MM.1S (cell line): ENCODE data around the gene QSOX1.

ENCODE experiments used
- DNase-seq: peaks from one replicate; pipeline ENCODE4 v3.0.0-alpha.2; 2015
- H2AFZ ChIP-seq: fragments of 300-600 bp; sonication (generic); 2 replicates; pipeline ENCODE4 v1.6.0; 2016; ENCODE audit warnings: antibody characterized with exemption, low read length
- H3F3A ChIP-seq: fragments of 300-600 bp; sonication (generic); 2 replicates; pipeline ENCODE4 v1.6.1; 2016; ENCODE audit warnings: mild to moderate bottlenecking, antibody characterized with exemption, low read length, moderate library complexity, mixed read lengths; ENCODE audit not compliant: insufficient read depth
- H3K27ac ChIP-seq: fragments of 300-600 bp; sonication (generic); 2 replicates; pipeline ENCODE4 v1.5.1; 2016; ENCODE audit warnings: mild to moderate bottlenecking, low read length
- H3K27me3 ChIP-seq: fragments of 300-600 bp; sonication (generic); replicated peaks from 2 replicates; pipeline ENCODE4 v1.6.0; 2016; ENCODE audit warnings: low read length; ENCODE audit not compliant: insufficient read depth
- H3K36me3 ChIP-seq: fragments of 300-600 bp; sonication (generic); replicated peaks from 2 replicates; pipeline ENCODE4 v1.6.1; 2016; ENCODE audit warnings: mild to moderate bottlenecking, low read length, mixed read lengths; ENCODE audit not compliant: insufficient read depth
- H3K4me1 ChIP-seq: fragments of 300-600 bp; sonication (generic); 2 replicates; pipeline ENCODE4 v1.6.1; 2016; ENCODE audit warnings: low read length, mixed read lengths
- H3K4me2 ChIP-seq: fragments of 300-600 bp; sonication (generic); 2 replicates; pipeline ENCODE4 v1.6.0; 2016; ENCODE audit warnings: low read depth, low read length
- H3K4me3 ChIP-seq: fragments of 300-600 bp; sonication (generic); 2 replicates; pipeline ENCODE4 v1.5.1; 2016; ENCODE audit warnings: low read length, mixed read lengths
- H3K79me2 ChIP-seq: fragments of 300-600 bp; sonication (generic); 2 replicates; pipeline ENCODE4 v1.6.1; 2016; ENCODE audit warnings: mixed run types, low read length, mixed read lengths
- H3K9ac ChIP-seq: fragments of 300-600 bp; sonication (generic); 2 replicates; pipeline ENCODE4 v1.6.1; 2016; ENCODE audit warnings: low read length, mixed read lengths
- H3K9me2 ChIP-seq: fragments of 300-600 bp; sonication (generic); replicated peaks from 2 replicates; pipeline ENCODE4 v1.6.1; 2016; ENCODE audit warnings: mild to moderate bottlenecking, low read length, mixed read lengths; ENCODE audit not compliant: insufficient read depth
- H3K9me3 ChIP-seq: fragments of 300-600 bp; sonication (generic); replicated peaks from 2 replicates; pipeline ENCODE4 v1.6.1; 2016; ENCODE audit warnings: mild to moderate bottlenecking, low read length, mixed read lengths; ENCODE audit not compliant: insufficient read depth
- H4K20me1 ChIP-seq: fragments of 300-600 bp; sonication (generic); 2 replicates; pipeline ENCODE4 v1.6.1; 2016; ENCODE audit warnings: mild to moderate bottlenecking, low read length, moderate library complexity, mixed read lengths; ENCODE audit not compliant: insufficient read depth
- EZH2 ChIP-seq: fragments of 300-600 bp; sonication (generic); optimal IDR thresholded peaks from 2 replicates; pipeline ENCODE3; 2017; ENCODE audit warnings: low read depth, mild to moderate bottlenecking, antibody characterized with exemption, low read length, mixed read lengths
- EZH2phosphoT487 ChIP-seq: fragments of 300-600 bp; sonication (generic); IDR thresholded peaks from 2 replicates; pipeline ENCODE4 v1.6.1; 2018; ENCODE audit warnings: antibody characterized with exemption, low read length
- TF ChIP-seq, protein P1 (sequence below): fragments of 300-600 bp; sonication (generic); IDR thresholded peaks from 2 replicates; pipeline ENCODE4 v1.5.1; 2016; ENCODE audit warnings: antibody characterized with exemption, low read length, mixed read lengths

Gene QSOX1

DNA sequence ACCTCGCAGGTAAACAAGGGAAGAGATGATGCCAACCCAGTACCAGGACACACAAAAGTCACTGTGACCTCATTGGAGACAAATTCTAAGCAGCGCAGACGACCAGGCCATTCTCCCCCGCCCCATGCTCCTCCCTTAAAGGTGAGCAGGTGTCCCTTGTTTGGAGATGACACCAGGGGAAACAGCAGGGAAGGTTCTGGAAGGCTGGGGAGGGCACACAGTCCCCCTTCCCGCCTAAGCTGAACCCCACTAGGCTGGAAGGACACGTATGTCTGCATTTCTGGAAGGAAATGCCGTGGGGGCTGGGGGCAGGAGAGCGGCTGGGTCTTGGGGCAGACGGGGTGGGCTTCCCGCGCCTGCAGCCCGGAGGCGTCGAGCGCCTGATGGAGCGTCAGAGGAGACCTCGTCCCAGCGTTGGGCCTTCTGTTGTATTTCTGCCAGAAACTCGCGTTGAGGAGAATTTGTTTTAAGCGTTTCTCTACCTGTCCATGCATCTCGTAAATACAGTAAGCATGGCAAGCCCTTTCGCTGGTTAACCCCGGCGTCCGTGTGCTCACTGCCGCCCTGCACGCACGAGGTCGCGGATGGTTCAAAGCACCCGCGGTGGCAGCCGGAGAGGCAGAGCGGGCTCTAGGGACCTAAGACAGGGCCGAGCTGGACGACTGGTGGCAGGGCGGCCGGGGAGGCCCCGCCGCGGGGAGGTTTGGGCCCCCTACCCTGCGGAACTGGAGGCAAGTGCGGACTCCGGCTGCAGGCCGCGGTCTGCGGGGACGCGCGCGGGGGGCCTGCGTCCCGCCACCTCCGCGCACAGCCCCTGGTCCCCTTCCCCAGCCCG is 74.2 kb downstream of the QSOX1 start:
- TF ChIP-seq EZH2phosphoT487 (no peak), EZH2 (no peak)
- TF ChIP-seq, protein P1, sequence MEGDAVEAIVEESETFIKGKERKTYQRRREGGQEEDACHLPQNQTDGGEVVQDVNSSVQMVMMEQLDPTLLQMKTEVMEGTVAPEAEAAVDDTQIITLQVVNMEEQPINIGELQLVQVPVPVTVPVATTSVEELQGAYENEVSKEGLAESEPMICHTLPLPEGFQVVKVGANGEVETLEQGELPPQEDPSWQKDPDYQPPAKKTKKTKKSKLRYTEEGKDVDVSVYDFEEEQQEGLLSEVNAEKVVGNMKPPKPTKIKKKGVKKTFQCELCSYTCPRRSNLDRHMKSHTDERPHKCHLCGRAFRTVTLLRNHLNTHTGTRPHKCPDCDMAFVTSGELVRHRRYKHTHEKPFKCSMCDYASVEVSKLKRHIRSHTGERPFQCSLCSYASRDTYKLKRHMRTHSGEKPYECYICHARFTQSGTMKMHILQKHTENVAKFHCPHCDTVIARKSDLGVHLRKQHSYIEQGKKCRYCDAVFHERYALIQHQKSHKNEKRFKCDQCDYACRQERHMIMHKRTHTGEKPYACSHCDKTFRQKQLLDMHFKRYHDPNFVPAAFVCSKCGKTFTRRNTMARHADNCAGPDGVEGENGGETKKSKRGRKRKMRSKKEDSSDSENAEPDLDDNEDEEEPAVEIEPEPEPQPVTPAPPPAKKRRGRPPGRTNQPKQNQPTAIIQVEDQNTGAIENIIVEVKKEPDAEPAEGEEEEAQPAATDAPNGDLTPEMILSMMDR = no peak
- Histone ChIP-seq H3K4me3 (peak overlapping the region; percentile 74), H3K4me2 (peak overlapping the region; percentile 91), H4K20me1 (no peaks in the 10 kb centered on the region), H2AFZ (peak overlapping the region; percentile 82; the same call in 1 of the 2 replicates), H3K79me2 (no peaks in the 10 kb centered on the region), H3K9me3 (no peaks in the 10 kb centered on the region), H3F3A (0 out of 2 replicates have a peak, but pooled peaks cover 3% of the 10 kb centered on the region), H3K36me3 (no peaks in the 10 kb centered on the region), H3K27ac (no peak overlapping the region), H3K9me2 (no peaks in the 10 kb centered on the region), H3K27me3 (peaks cover 58% of the 10 kb centered on the region), H3K9ac (peak overlapping the region; percentile 18; the same call in 1 of the 2 replicates), H3K4me1 (no peaks in the 10 kb centered on the region)
- DNase-seq = no peak

DNA sequence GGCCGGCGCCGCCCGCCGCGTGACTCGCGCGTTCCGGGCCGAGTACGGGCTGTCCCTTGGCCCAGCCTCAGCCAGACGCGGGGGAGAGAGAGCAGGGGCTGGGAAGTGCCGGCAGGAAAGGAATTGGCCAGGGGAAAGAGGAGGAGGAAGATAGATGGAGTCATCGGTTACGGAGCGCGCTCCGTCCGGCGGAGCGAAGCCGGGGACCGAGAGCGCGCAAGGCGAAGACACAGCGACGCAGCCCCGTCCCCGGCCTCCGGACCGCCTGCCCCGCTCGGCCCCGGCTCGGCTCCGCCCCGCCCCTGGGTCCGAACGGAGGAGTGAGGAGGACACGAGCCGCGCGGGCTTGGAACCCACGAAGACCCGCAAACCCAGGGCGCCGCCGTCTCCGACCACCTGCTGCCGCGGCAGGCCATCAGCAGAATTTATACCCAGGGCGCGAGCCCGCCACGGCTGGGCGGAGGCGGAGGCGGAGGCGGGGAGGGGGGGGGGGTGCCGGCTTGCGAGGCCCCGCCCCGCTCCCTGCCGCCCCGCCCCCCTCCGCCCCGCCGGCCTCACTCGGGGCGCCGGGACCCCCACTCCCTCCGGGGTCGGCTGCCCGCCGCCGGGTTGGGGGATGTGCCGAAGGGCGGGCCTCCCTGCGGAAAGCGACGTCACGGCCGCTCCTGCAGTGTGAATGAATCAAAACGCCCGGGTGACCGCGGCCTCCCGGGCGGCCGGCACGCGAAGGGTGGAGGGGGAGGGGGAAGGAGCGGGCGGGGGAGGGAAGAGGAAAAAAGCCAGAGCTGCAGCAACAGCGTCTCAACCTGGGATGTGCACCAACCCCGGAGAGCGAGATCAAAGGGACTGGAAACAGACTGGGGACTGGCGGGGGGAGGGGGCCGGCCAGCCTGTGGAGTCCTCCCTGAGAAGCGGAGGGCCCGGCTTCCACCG is 75.1 kb downstream of the QSOX1 start, which contains the start of gene LHX4:
TSS of gene LHX4 (plus strand) at position 782 of the 933 bp plus-strand sequence. CDS start 266 bp downstream, outside the sequence.
- TF ChIP-seq, protein P1 = no peak
- TF ChIP-seq EZH2 = no peak
- TF ChIP-seq EZH2phosphoT487 = no peak
- H3K27me3 ChIP-seq = peaks cover 65% of the 10 kb centered on the region
- H3K79me2 ChIP-seq = no peaks in the 10 kb centered on the region
- H3K9me3 ChIP-seq = no peaks in the 10 kb centered on the region
- H3K36me3 ChIP-seq = no peaks in the 10 kb centered on the region
- H3K4me1 ChIP-seq = no peaks in the 10 kb centered on the region
- H3K9ac ChIP-seq = peak within 1 kb of the TSS; percentile 18; the same call in 1 of the 2 replicates
- H3K9me2 ChIP-seq = no peaks in the 10 kb centered on the region
- H2AFZ ChIP-seq = peak within 1 kb of the TSS; percentile 82
- 0 out of 2 replicates have a peak, but pooled peaks cover 3% of the 10 kb centered on the region for H3F3A ChIP-seq
- H3K27ac ChIP-seq = no peak within 1 kb of the TSS
- peak within 1 kb of the TSS; percentile 93 for H3K4me2 ChIP-seq
- peak within 1 kb of the TSS; percentile 74 for H3K4me3 ChIP-seq
- DNase-seq = peak; percentile 64
- no peaks in the 10 kb centered on the region for H4K20me1 ChIP-seq

DNA sequence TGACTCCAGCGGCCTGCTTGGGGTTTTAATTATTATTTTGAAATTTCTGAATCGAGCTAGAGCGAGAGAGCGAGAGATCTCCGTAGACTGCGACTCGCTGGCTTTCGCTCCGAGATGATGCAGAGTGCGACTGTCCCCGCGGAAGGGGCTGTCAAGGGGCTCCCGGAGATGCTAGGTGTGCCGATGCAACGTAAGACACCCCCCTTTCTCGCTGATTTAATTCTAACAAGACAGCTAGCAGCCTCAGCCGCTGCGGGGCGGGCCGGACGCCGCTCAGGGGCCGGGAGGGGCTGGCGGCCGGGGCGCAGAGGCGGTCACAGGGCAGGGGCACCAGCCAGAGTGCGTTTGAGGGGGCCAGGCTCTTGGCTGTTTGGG is 75.7 kb downstream of the QSOX1 start:
- no peak for DNase-seq
- H2AFZ ChIP-seq = peak overlapping the region; percentile 72
- H3K79me2 ChIP-seq = no peaks in the 10 kb centered on the region
- no peaks in the 10 kb centered on the region for H3K4me1 ChIP-seq
- H3K9me3 ChIP-seq = no peaks in the 10 kb centered on the region
- H3K9ac ChIP-seq = no peak overlapping the region
- H3K36me3 ChIP-seq = no peaks in the 10 kb centered on the region
- peak overlapping the region; percentile 67 for H3K4me3 ChIP-seq
- no peak for TF ChIP-seq EZH2
- peaks cover 72% of the 10 kb centered on the region for H3K27me3 ChIP-seq
- H3K4me2 ChIP-seq = peak overlapping the region; percentile 93
- H3K27ac ChIP-seq = no peak overlapping the region
- H3F3A ChIP-seq = 0 out of 2 replicates have a peak, but pooled peaks cover 3% of the 10 kb centered on the region
- H4K20me1 ChIP-seq = no peaks in the 10 kb centered on the region
- no peaks in the 10 kb centered on the region for H3K9me2 ChIP-seq
